ENCODE results near the gene STAP2. TPM values are rescaled to one million over a fixed set of nuclear protein-coding genes. Genes with fewer than 3 reads are reported as not detected.
"Not testable (repeated sequence)": the region's sequence is repeated elsewhere in the genome, so short reads cannot be mapped to it uniquely, and the experiment has no call there.

Gene STAP2
- total RNA-seq, 1 donor from 2014 or later = 6.8 TPM

DNA sequence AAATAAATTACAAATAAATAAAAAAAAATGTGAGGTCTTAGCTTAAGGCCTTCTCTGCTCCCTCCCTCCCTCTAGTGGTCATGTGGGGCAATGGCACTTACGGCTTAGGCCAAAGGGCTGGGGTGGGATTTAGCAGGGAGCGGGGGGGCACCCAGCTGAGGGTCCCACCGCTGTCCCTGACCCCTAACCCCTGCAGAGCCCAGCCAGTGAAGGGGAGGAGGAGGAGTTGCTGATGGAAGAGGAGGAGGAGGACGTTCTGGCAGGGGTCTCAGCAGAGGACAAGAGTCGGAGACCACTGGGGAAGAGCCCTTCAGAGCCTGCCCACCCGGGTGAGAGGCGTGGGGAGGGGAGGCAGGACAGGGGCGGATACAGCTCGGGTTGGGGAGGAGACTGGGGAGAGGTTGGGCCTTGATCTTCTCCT, 14.1 kb upstream of the STAP2 start:
- Histone ChIP-seq H3K27ac (no peak overlapping the region), H4K20me1 (ENCODE audit: low read depth) (peaks cover 3% of the 10 kb centered on the region), H3K27me3 (no peaks in the 10 kb centered on the region), H3F3A (ENCODE audit: low read depth) (peaks cover 5% of the 10 kb centered on the region), H3K79me2 (ENCODE audit: low read depth) (no peaks in the 10 kb centered on the region), H3K9ac (no peak overlapping the region), H3K4me3 (no peak overlapping the region), H3K4me1 (no peaks in the 10 kb centered on the region), H3K9me3 (ENCODE audit: low read depth) (no peaks in the 10 kb centered on the region), H3K36me3 (no peaks in the 10 kb centered on the region), H3K4me2 (no peak overlapping the region), H2AFZ (replicated peaks) (no peak overlapping the region)
- H3K27ac Mint-ChIP-seq = no peak overlapping the region
- H3K4me1 Mint-ChIP-seq = no peaks in the 10 kb centered on the region
- H3K4me3 Mint-ChIP-seq = no peak overlapping the region
- TF ChIP-seq, protein P1, sequence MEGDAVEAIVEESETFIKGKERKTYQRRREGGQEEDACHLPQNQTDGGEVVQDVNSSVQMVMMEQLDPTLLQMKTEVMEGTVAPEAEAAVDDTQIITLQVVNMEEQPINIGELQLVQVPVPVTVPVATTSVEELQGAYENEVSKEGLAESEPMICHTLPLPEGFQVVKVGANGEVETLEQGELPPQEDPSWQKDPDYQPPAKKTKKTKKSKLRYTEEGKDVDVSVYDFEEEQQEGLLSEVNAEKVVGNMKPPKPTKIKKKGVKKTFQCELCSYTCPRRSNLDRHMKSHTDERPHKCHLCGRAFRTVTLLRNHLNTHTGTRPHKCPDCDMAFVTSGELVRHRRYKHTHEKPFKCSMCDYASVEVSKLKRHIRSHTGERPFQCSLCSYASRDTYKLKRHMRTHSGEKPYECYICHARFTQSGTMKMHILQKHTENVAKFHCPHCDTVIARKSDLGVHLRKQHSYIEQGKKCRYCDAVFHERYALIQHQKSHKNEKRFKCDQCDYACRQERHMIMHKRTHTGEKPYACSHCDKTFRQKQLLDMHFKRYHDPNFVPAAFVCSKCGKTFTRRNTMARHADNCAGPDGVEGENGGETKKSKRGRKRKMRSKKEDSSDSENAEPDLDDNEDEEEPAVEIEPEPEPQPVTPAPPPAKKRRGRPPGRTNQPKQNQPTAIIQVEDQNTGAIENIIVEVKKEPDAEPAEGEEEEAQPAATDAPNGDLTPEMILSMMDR (IDR thresholded peaks at IDR 0.05) = peak; percentile 88
- no peak for TF ChIP-seq EZH2 (IDR thresholded peaks at IDR 0.05)
- TF ChIP-seq EZH2phosphoT487 (IDR thresholded peaks at IDR 0.05) = no peak
- peak; percentile 84 for DNase-seq (ENCODE audit: low spot score)
- H3K36me3 Mint-ChIP-seq = peaks cover 7% of the 10 kb centered on the region
- no peaks in the 10 kb centered on the region for H3K9me3 Mint-ChIP-seq
- no peaks in the 10 kb centered on the region for H3K27me3 Mint-ChIP-seq (ENCODE audit: insufficient read depth, low read depth)

DNA sequence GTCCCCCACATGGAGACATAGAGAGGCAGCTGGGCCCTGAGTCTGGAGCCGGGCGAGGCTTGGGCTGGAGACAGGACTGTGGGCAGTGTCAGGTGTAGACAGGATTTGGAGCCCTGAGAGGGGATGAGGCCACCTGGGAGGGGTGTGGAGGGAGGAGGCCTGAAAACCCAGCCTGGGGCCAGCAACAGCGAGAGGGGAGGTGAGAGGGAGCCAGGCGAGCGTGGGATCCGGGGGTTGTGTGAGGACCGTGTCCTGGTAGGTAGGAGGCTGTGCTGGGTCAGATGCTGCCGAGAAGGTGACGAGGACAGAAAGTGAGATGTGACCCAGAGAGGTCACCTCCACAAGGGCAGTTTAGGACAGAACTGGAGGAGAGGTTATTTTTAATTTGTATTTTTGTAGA, 12.1 kb upstream of the STAP2 start:
- no peak overlapping the region for H3K27ac ChIP-seq
- H3K9ac ChIP-seq = no peak overlapping the region
- DNase-seq (ENCODE audit: low spot score) = no peak
- H3K27me3 Mint-ChIP-seq (ENCODE audit: insufficient read depth, low read depth) = peaks cover 2% of the 10 kb centered on the region
- H3K36me3 ChIP-seq = no peaks in the 10 kb centered on the region
- H3K4me1 Mint-ChIP-seq = no peaks in the 10 kb centered on the region
- peaks cover 5% of the 10 kb centered on the region for H3F3A ChIP-seq (ENCODE audit: low read depth)
- H3K79me2 ChIP-seq (ENCODE audit: low read depth) = no peaks in the 10 kb centered on the region
- H3K36me3 Mint-ChIP-seq = peaks cover 14% of the 10 kb centered on the region
- no peak overlapping the region for H3K4me2 ChIP-seq
- H3K4me1 ChIP-seq = no peaks in the 10 kb centered on the region
- H3K4me3 ChIP-seq = no peak overlapping the region
- H3K27me3 ChIP-seq = no peaks in the 10 kb centered on the region
- TF ChIP-seq EZH2 (IDR thresholded peaks at IDR 0.05) (no peak), EZH2phosphoT487 (IDR thresholded peaks at IDR 0.05) (no peak)
- TF ChIP-seq, protein P1 (IDR thresholded peaks at IDR 0.05) = no peak
- H3K9me3 ChIP-seq (ENCODE audit: low read depth) = no peaks in the 10 kb centered on the region
- no peak overlapping the region for H3K4me3 Mint-ChIP-seq
- no peaks in the 10 kb centered on the region for H3K9me3 Mint-ChIP-seq
- H2AFZ ChIP-seq (replicated peaks) = no peak overlapping the region
- peaks cover 3% of the 10 kb centered on the region for H4K20me1 ChIP-seq (ENCODE audit: low read depth)
- no peak overlapping the region for H3K27ac Mint-ChIP-seq

DNA sequence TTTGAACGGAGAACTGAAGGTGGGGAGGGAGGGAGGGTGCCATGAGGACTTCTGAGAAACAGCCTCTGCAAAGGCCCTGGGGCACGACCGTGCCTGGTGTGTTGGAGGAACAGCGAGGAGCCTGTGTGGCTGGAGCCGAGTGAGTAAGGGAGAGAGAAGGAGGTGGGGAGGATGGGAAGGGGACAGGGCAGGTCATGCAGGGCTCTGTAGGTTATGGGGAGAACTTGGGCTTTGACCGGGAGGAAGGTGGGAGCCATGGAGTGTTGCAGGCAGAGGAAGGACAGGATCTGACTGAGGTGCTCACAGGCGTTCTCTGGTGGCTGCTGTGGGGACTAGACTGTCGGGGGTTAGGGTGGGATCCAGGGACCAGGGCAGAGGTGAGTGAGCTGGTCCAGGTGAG, 11.5 kb upstream of the STAP2 start:
- H3K4me1 ChIP-seq = no peaks in the 10 kb centered on the region
- no peak for DNase-seq (ENCODE audit: low spot score)
- no peak overlapping the region for H3K4me2 ChIP-seq
- no peak overlapping the region for H3K27ac Mint-ChIP-seq
- no peak for TF ChIP-seq EZH2 (IDR thresholded peaks at IDR 0.05)
- TF ChIP-seq, protein P1 (IDR thresholded peaks at IDR 0.05) = no peak
- no peak for TF ChIP-seq EZH2phosphoT487 (IDR thresholded peaks at IDR 0.05)
- H3K27ac ChIP-seq = no peak overlapping the region
- no peaks in the 10 kb centered on the region for H3K9me3 ChIP-seq (ENCODE audit: low read depth)
- H3K4me3 Mint-ChIP-seq = no peak overlapping the region
- H3K9me3 Mint-ChIP-seq = no peaks in the 10 kb centered on the region
- H3K36me3 ChIP-seq = no peaks in the 10 kb centered on the region
- H3K4me1 Mint-ChIP-seq = peaks cover 3% of the 10 kb centered on the region
- peaks cover 5% of the 10 kb centered on the region for H3K27me3 Mint-ChIP-seq (ENCODE audit: insufficient read depth, low read depth)
- H3K4me3 ChIP-seq = no peak overlapping the region
- H3K79me2 ChIP-seq (ENCODE audit: low read depth) = peaks cover 3% of the 10 kb centered on the region
- peaks cover 5% of the 10 kb centered on the region for H3F3A ChIP-seq (ENCODE audit: low read depth)
- no peak overlapping the region for H3K9ac ChIP-seq
- no peak overlapping the region for H2AFZ ChIP-seq (replicated peaks)
- peaks cover 18% of the 10 kb centered on the region for H3K36me3 Mint-ChIP-seq
- H3K27me3 ChIP-seq = no peaks in the 10 kb centered on the region
- H4K20me1 ChIP-seq (ENCODE audit: low read depth) = peaks cover 8% of the 10 kb centered on the region

DNA sequence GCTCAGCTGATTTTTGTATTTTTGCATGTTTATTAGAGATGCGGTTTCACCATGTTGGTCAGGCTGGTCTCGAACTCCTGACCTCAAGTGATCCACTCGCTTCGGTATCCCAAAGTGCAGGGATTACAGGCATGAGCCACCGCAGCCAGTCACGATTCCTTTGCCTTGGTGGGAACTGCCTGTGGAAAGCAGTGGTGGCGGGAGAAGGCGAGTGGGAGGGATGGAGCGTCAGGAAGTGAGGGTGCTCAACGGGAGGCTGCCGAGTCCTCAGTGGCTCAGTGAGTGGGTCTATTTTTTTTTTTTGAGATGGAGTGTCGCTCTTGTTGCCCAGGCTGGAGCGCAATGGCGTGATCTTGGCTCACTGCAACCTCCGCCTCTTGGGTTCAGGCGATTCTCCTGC, 10.6 kb upstream of the STAP2 start:
- not testable (repeated sequence) for H3K9ac ChIP-seq; H3K27me3 ChIP-seq; H3K4me1 Mint-ChIP-seq; H3K9me3 Mint-ChIP-seq; H3K4me3 ChIP-seq; H3K4me2 ChIP-seq; H3K4me1 ChIP-seq; H3K36me3 ChIP-seq; H3K27ac ChIP-seq; H3K9me3 ChIP-seq (ENCODE audit: low read depth); H3F3A ChIP-seq (ENCODE audit: low read depth); H3K79me2 ChIP-seq (ENCODE audit: low read depth); H3K27ac Mint-ChIP-seq; H3K27me3 Mint-ChIP-seq (ENCODE audit: insufficient read depth, low read depth); DNase-seq (ENCODE audit: low spot score); H2AFZ ChIP-seq (replicated peaks); H3K4me3 Mint-ChIP-seq
- H3K36me3 Mint-ChIP-seq = peaks cover 18% of the 10 kb centered on the region
- H4K20me1 ChIP-seq (ENCODE audit: low read depth) = peaks cover 11% of the 10 kb centered on the region

Data from neural progenitor cell (in vitro differentiated cells).